ENCODE measurements around the gene EFEMP2.
A peak's percentile ranks its signal among the peaks of the same experiment; 100 is the strongest.
"Not testable (repeated sequence)": the region's sequence is repeated elsewhere in the genome, so short reads cannot be mapped to it uniquely, and the experiment has no call there.

The EFEMP2 gene

GRCh38 chr11:65853246-65853979 lies 19.2 kb downstream of the EFEMP2 start:
- DNase-seq: no peak

- no peak for DNase-seq
Measured at GRCh38 chr11:65852508-65853245, 19.9 kb downstream of the EFEMP2 start.

- no peak for DNase-seq
Measured at GRCh38 chr11:65851811-65852507, 20.6 kb downstream of the EFEMP2 start.

GRCh38 chr11:65851083-65851579 lies 21.5 kb downstream of the EFEMP2 start:
- DNase-seq: no peak

GRCh38 chr11:65850217-65851082 lies 22.1 kb downstream of the EFEMP2 start:
- no peak for DNase-seq

- DNase-seq: no peak
Measured at GRCh38 chr11:65849771-65850216, 22.8 kb downstream of the EFEMP2 start.

- no peak for DNase-seq
Measured at GRCh38 chr11:65849366-65849765, 23.2 kb downstream of the EFEMP2 start.

GRCh38 chr11:65848693-65849092 lies 23.9 kb downstream of the EFEMP2 start:
- not testable (repeated sequence) for DNase-seq

GRCh38 chr11:65847746-65848145 lies 24.9 kb downstream of the EFEMP2 start:
- DNase-seq: no peak

GRCh38 chr11:65844231-65844872 lies 28.2 kb downstream of the EFEMP2 start:
- DNase-seq: no peak

GRCh38 chr11:65843811-65844210 lies 28.8 kb downstream of the EFEMP2 start:
- no peak for DNase-seq

- DNase-seq: no peak
Measured at GRCh38 chr11:65842144-65842543, 30.5 kb downstream of the EFEMP2 start.

- DNase-seq: no peak
Measured at GRCh38 chr11:65834202-65834601, 38.4 kb downstream of the EFEMP2 start.

- peak; percentile 91 to 94 for DNase-seq
Measured at GRCh38 chr11:65833297-65834030, 39.1 kb downstream of the EFEMP2 start, which contains the start of gene SNX32. Gene SNX32 (plus strand): TSS chr11:65833963. CDS start chr11:65834066, 103 bp downstream.

- not testable (repeated sequence) for DNase-seq
Measured at GRCh38 chr11:65832231-65832630, 40.4 kb downstream of the EFEMP2 start.

- no peak for DNase-seq
Measured at GRCh38 chr11:65829459-65829858, 43.1 kb downstream of the EFEMP2 start.

GRCh38 chr11:65826984-65827735 lies 45.4 kb downstream of the EFEMP2 start:
- DNase-seq: no peak

- DNase-seq: no peak
Measured at GRCh38 chr11:65822776-65823528, 49.6 kb downstream of the EFEMP2 start.

- DNase-seq: no peak
Measured at GRCh38 chr11:65821107-65821506, 51.5 kb downstream of the EFEMP2 start.
